ENCODE data around the gene MAPK6. TPM values are rescaled to one million over a fixed set of nuclear protein-coding genes. Genes with fewer than 3 reads are reported as not detected.

Gene MAPK6
- total and polyA plus RNA-seq, 5 experiments from 2014 or later, result 5.3 to 21.7 (median 6.3) TPM

GRCh38 chr15:52114261-52115055 is 95.4 kb downstream of the MAPK6 start:
- Mint-ChIP-seq H3K4me3 (peak overlapping the region in 1 of 10 donors; percentile 3), H3K36me3 (no peaks in the 10 kb centered on the region), H3K27me3 (peaks cover 5 to 24% (median 11%) of the 10 kb centered on the region in 5 donors), H3K9me3 (no peaks in the 10 kb centered on the region), H3K27ac (peak overlapping the region in 2 of 10 donors; percentile 53 to 72), H3K4me1 (peaks cover 0 to 20% (median 11%) of the 10 kb centered on the region in 4 donors)
- ATAC-seq (no peak), DNase-seq (no peak)
- POLR2A ChIA-PET, result interaction anchor here (1.1 kb wide), 1 partner anchor 94 kb away, joined by 3 read pairs; no protein-coding TSS in a partner anchor

- Mint-ChIP-seq H3K4me3 (no peak overlapping the region), H3K36me3 (peaks cover 0 to under 1% (median 0%) of the 10 kb centered on the region in 3 donors), H3K4me1 (peaks cover 0 to 13% (median 11%) of the 10 kb centered on the region in 4 donors), H3K27me3 (peaks cover 0 to 12% (median 2%) of the 10 kb centered on the region in 5 donors), H3K9me3 (no peaks in the 10 kb centered on the region), H3K27ac (peak overlapping the region in 5 of 10 donors; percentile 2 to 70 (median 11))
- no peak for ATAC-seq
- DNase-seq, result no peak
- POLR2A ChIA-PET, result interaction anchor here (0.7 kb wide), 1 partner anchor 108 kb away, joined by 3 read pairs; no protein-coding TSS in a partner anchor
Observed at GRCh38 chr15:52115598-52116427, 96.8 kb downstream of the MAPK6 start.

Other genes starting within 250 kb of the MAPK6 start
- 10 to 100 TPM; 52.5 to 56.7 TPM for gene TMOD3, start 189.6 kb upstream of the MAPK6 start, total RNA-seq
- gene TMOD3, start 189.6 kb upstream of the MAPK6 start, polyA plus RNA-seq, result 10 to 100 TPM; 27.6 to 32.6 (median 28.0) TPM
- gene LEO1, start 47.4 kb upstream of the MAPK6 start, total RNA-seq, result 10 to 100 TPM; 20.2 to 20.9 TPM
- gene LEO1, start 47.4 kb upstream of the MAPK6 start, polyA plus RNA-seq, result 10 to 100 TPM; 15.0 to 26.5 (median 19.6) TPM
- under 1 TPM; 0.39 to 0.77 TPM for gene BCL2L10, start 93.6 kb downstream of the MAPK6 start, total RNA-seq
- not detected for gene BCL2L10, start 93.6 kb downstream of the MAPK6 start, polyA plus RNA-seq
- 10 to 100 TPM; 45.2 to 48.5 TPM for gene GNB5, start 172.2 kb downstream of the MAPK6 start, total RNA-seq
- 10 to 100 TPM; 32.4 to 41.7 (median 32.8) TPM for gene GNB5, start 172.2 kb downstream of the MAPK6 start, polyA plus RNA-seq

Measured in naive thymus-derived CD8-positive, alpha-beta T cell (primary cell).